GM19452 (cell line): ENCODE measurements around the gene TRIO.

ENCODE experiments used
- ATAC-seq: cut with Tn5 transposase; IDR thresholded peaks from one replicate; pipeline ENCODE4 v1.9.1; 2021; ENCODE audit not compliant: unreplicated experiment

The TRIO gene

GRCh38 chr5:14122089-14122488 lies 21.1 kb upstream of the TRIO start:
- ATAC-seq, result no peak

- no peak for ATAC-seq
These were observed 19.6 kb upstream of the TRIO start for GRCh38 chr5:14123551-14123950.

DNA sequence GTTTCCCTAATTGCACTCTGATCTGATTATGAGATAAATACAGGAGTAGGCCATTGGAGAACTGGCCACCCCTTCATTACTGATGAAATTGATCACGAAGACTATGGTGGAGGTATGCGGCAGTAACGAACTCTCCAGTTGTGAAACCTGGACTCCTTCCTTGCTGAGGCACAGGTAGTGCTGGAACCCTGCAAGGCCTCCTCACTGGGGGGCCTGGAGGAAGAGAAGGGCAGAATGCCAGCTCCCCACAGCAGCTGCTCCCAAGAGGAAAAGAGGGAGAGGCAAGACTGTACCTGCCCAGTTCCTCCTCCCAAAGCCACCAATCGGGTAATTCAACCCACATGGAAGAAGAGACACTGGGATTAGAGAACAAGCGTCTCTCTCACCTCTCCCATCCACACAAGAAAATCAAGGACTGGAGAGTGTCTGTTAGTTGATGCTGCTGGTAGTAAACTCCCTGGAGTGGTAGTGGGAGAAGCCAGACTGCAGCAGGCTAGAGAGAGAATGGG lies 19.1 kb upstream of the TRIO start:
- no peak for ATAC-seq

GRCh38 chr5:14125262-14125661 lies 17.9 kb upstream of the TRIO start:
- ATAC-seq, result no peak

GRCh38 chr5:14127587-14127986 lies 15.6 kb upstream of the TRIO start:
- ATAC-seq, result no peak

- no peak for ATAC-seq
These were observed 15.1 kb upstream of the TRIO start for GRCh38 chr5:14128079-14128478.

- ATAC-seq, result no peak
These were observed 14.0 kb upstream of the TRIO start for GRCh38 chr5:14129123-14129522.

GRCh38 chr5:14131855-14132503 lies 11.2 kb upstream of the TRIO start:
- ATAC-seq, result no peak

DNA sequence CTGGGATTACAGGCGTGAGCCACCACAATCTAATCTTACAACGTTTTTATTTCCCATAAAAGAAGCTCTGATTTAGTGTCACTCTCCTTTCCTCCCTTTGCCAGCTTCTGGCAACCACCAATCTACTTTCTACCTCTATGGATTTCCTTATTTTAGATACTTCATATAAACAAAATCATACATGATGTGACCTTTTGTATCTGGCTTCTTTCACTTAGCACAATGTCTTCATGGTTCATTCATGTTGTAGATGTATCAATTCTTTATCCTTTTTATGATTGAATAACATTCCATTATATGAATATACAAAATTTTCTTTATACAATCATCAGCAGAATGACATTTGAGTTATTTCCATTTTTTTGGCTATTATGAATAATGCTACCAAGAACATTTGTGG lies 9.7 kb upstream of the TRIO start:
- ATAC-seq, result no peak

DNA sequence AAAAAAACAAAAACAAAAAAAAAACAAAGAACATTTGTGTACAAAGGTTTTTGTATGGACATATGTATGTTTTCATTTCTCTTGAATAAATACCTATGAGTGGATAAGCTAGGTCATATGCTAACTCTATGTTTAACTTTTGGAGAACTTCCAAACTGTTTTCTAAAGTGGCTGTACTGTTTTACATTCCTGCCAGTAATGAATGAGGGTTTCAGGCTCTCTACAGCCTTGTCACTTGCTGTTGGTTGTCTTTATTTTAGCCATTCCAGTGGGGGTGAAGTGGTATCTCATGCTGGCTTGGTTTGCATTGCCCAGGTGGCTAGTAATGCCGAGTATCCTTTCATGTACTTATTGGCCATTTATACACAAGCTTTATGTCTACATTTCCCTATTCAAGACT lies 9.1 kb upstream of the TRIO start:
- ATAC-seq, result no peak

- ATAC-seq, result no peak
These were observed 8.4 kb upstream of the TRIO start for GRCh38 chr5:14134771-14135170.

DNA sequence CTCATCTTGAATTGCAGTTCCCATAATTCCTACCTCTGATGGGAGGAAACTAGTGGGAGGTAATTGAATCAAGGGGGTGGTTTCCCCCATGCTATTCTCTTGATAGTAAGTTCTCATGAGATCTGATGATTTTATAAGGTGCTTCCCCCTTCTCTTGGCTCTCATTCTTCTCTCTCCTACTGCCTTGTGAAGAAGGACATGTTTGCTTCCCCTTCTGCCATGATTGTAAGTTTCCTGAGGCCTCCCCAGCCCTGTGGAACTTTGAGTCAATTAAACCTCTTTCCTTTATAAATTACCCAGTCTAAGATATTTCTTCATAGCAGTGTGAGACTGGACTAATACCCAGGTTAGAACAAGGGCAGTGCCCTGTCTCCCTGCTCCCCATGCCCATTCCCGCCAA lies 7.5 kb upstream of the TRIO start:
- ATAC-seq, result no peak

- ATAC-seq, result no peak
These were observed 6.9 kb upstream of the TRIO start for GRCh38 chr5:14136228-14136627.

DNA sequence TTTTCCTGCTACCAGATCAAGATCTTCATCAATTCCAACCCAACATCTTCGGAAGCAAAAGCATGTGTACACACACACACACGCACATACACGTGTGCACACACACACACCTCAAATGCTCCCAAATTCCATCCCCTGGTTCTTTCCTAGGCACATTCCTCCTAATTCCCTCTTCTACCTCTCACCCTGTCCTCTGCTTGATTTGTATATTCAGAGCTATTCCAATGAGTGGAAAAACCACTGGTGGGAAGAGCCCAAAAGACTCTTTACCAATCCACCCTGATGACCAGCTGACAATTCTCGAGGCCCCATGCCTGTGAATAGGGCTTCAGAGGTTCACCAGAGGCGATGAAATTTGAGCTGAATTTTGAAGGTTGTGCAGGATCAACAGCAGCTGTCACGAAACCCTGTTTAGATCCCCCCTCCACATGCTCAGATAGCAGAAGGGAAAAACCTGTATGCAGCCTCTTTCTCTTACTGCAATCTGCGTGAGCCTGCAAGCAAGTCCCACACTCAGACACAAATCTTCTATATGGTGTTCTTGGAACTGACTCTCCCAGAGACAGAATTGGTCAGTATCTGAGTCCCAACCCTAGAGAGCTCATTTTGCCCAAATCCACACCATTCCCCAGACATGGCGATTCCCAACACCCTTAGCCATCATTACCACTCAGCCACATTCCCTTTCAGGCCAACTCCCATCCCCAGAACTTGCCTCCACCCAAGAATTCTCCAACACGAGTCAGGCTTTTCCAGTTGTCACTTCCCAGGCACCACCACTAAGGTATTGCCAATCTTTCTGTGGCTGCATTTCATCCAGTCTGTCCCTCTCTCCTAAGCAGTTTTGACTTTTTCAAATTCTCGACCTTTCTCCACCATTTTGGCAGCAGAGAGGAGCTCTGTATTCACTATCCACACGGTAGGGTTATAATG lies 4.3 kb upstream of the TRIO start:
- no peak for ATAC-seq

DNA sequence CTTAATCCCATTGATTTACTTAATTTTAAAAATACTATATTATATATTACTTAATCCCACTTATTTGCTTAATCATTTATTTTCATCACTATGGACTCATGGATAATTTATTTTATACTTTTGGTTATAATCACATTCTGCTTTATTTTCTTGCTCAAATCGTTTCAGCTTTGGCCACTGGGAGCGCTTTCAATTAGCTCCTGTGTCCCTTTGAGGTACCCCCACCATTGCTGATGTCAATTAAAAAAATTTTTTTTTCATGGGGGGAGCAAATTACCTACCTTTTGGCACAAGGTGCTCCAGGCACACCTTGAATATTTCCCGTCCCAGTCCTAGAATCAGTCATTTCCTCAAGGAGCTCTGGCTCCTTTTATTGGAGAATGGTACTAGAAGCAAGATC lies 1.4 kb upstream of the TRIO start:
- ATAC-seq, result no peak

- peak; percentile 3 for ATAC-seq
These were observed 828 bp upstream of the TRIO start for GRCh38 chr5:14142202-14142826.

GRCh38 chr5:14143546-14143840 lies 351 bp downstream of the TRIO start:
- ATAC-seq, result peak; percentile 3

DNA sequence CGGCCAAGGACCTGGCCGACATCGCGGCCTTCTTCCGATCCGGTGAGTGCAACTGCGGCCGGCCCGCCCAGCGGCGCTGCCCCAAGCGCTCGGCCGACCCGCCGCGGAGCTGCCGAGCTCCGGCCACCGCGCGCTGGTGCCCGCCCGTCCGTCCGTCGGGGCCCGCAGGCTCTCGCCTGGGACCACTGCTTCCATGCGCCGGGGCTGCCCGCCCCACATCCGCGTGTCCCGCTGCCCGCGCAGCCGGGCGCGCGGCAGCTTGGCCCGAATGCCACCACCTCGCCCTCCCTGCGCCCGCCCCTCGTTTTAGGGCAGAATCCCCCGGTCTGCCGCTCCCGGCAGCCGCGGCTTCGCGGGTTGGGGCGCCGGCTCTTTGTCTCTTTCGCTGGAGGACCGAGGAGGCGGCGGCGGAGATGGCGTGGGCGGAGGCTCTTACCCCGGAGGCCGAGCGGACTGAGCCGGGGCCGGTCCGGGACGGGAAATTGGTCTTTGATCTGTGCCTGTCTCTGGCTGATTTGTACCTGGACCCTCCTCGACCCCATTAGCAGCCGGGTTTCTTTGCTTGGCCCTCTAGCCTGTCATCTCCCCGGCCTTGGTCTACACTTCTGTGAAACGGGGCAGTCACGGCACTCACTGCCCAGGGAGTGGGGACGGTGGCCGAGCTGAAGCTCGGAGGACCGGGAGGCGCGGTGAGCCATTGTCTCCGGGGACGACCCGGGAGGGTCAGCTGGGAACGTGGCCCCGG lies 871 bp downstream of the TRIO start:
- peak; percentile 7 for ATAC-seq

DNA sequence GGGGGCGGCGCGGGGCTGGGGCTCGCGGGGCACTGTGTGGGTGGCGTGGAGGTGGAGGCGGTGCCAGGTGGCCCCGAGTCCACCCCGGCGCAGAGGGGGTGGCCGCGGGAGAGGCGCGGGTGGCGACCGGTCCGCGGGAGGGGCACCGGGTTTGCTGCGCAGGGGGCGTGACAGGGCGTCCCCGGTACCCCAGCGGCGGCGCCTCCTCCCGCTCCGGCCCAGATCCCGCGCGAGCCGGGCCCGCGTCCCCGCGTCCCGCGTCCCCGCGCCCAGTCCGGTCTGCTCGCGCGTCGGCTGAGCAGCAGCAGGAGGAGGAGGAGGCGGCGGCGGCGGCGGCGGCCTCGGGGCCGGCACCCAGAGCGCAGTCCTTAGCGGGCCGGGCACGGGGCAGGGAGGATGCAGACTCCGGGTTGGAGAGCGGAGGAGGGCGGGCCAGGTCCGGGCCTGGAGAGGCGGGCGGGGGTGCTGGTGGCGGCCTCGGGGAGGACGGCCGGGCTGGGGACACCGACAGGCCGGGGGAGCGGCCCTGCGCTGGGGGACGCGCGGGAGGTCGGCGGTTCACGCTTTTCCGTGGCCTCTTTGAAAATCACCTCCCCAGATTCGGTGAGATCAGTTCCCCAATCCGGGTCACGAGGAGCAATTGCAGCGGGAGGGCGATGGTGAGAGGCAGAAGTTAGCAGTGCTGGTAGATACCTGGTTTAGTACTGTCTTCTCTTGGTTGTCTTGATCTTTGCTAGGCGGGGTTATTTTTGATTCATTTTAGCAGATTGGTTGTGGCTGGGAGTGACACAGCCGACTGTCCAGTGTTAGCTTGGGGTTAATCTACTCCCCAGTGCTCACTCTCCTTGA lies 1.7 kb downstream of the TRIO start:
- peak; percentile 51 for ATAC-seq
